SK-N-SH (cell line): ENCODE data around the gene CCL17. TPM values are rescaled to one million over a fixed set of nuclear protein-coding genes. Genes with fewer than 3 reads are reported as not detected.

Source experiments
- CTCF ChIA-PET: fragments of 300-600, 350-600 bp; formaldehyde crosslinking; extraction: SDS; loops from one replicate; lab custom pipeline; 2021; lab: Yijun Ruan, JAX
- POLR2A ChIA-PET: fragments of 350-600 bp; sonication (Branson Sonifier 250); formaldehyde crosslinking; extraction: SDS; loops from one replicate; lab custom pipeline; 2020; ENCODE audit warnings: antibody characterized with exemption, inconsistent platforms; lab: Yijun Ruan, JAX
- DNase-seq: peaks from one replicate; pipeline ENCODE4 v3.0.0; 2012
- H2AFZ ChIP-seq: fragments of 200-600 bp; sonication (generic); 2 replicates; pipeline ENCODE4 v1.8.1; 2016; ENCODE audit warnings: antibody characterized with exemption, mild to moderate bottlenecking, low read depth
- H3F3A ChIP-seq: fragments of 200-600 bp; sonication (generic); replicated peaks from 2 replicates; pipeline ENCODE3; 2016; ENCODE audit warnings: antibody characterized with exemption, mild to moderate bottlenecking; ENCODE audit not compliant: insufficient read depth
- H3K27ac ChIP-seq, 2 experiments: fragments of 200-500 bp in 1 of 2; fragments of 200-600 bp in 1 of 2; sonication (Bioruptor generic) in 1 of 2; sonication (generic), shearing (Covaris generic) in 1 of 2; 2 replicates each; pipeline versions ENCODE4 v1.5.1 to v1.6.1; 2014 to 2016; ENCODE audit warnings: low read depth in 2 of 2, inconsistent platforms in 1 of 2, low read length in 1 of 2, mild to moderate bottlenecking in 1 of 2, mixed read lengths in 1 of 2
- H3K27me3 ChIP-seq: fragments of 200-600 bp; sonication (generic), shearing (Covaris generic); 2 replicates; pipeline ENCODE4 v1.6.1; 2016; ENCODE audit warnings: mixed run types; ENCODE audit not compliant: insufficient read depth
- H3K36me3 ChIP-seq, 2 experiments: fragments of 200-500 bp in 1 of 2; fragments of 200-600 bp in 1 of 2; sonication (Bioruptor generic) in 1 of 2; sonication (generic) in 1 of 2; replicated peaks in 1 of 2; 2 replicates each; pipeline versions ENCODE3 to v1.5.1; 2014 to 2016; ENCODE audit warnings: low read length in 1 of 2, mild to moderate bottlenecking in 1 of 2; ENCODE audit not compliant: insufficient read depth in 2 of 2, control insufficient read depth in 1 of 2
- H3K4me1 ChIP-seq, 2 experiments: fragments of 200-500 bp in 1 of 2; fragments of 200-600 bp in 1 of 2; sonication (Bioruptor generic) in 1 of 2; sonication (generic), shearing (Covaris generic) in 1 of 2; 2 replicates each; pipeline versions ENCODE4 v1.5.1 to v1.6.1; 2014 to 2016; ENCODE audit warnings: low read depth in 1 of 2, low read length in 1 of 2, mixed run types in 1 of 2; ENCODE audit not compliant: insufficient read depth in 2 of 2, control insufficient read depth in 1 of 2
- H3K4me2 ChIP-seq: fragments of 200-600 bp; sonication (generic), shearing (Covaris generic); 2 replicates; pipeline ENCODE4 v1.6.1; 2017; ENCODE audit warnings: mixed run types
- H3K4me3 ChIP-seq, 2 experiments: fragments of 200-500 bp in 1 of 2; fragments of 200-600 bp in 1 of 2; sonication (Bioruptor generic) in 1 of 2; sonication (generic), shearing (Covaris generic) in 1 of 2; 2 replicates each; pipeline versions ENCODE4 v1.5.1 to v1.8.1; 2014 to 2016; ENCODE audit warnings: low read depth in 2 of 2, inconsistent platforms in 1 of 2, low read length in 1 of 2, mild to moderate bottlenecking in 1 of 2, mixed read lengths in 1 of 2, moderate library complexity in 1 of 2
- H3K79me2 ChIP-seq: fragments of 200-600 bp; sonication (generic); 2 replicates; pipeline ENCODE4 v1.8.1; 2017; ENCODE audit warnings: mild to moderate bottlenecking; ENCODE audit not compliant: insufficient read depth
- H3K9ac ChIP-seq: fragments of 200-600 bp; sonication (generic); 2 replicates; pipeline ENCODE4 v1.6.1; 2017; ENCODE audit warnings: mixed run types
- H3K9me2 ChIP-seq: fragments of 200-600 bp; sonication (generic); 2 replicates; pipeline ENCODE4 v1.6.1; 2017; ENCODE audit warnings: mixed run types
- H3K9me3 ChIP-seq: fragments of 200-600 bp; sonication (generic); 2 replicates; pipeline ENCODE4 v1.6.1; 2017; ENCODE audit warnings: mixed run types, mild to moderate bottlenecking, moderate library complexity
- H4K20me1 ChIP-seq: fragments of 200-600 bp; sonication (generic); 2 replicates; pipeline ENCODE4 v1.6.1; 2017; ENCODE audit warnings: mild to moderate bottlenecking, mixed run types; ENCODE audit not compliant: insufficient read depth
- CTCF ChIP-seq: fragments of 200-600 bp; sonication (generic); IDR thresholded peaks from 2 replicates; pipeline ENCODE4 v1.6.1; 2017; ENCODE audit warnings: antibody characterized with exemption, mild to moderate bottlenecking, moderate library complexity
- EP300 ChIP-seq, 2 experiments: IDR thresholded peaks; 2 replicates each; pipeline versions ENCODE4 v1.4.0 to v1.6.1; 2012; ENCODE audit warnings: borderline replicate concordance in 1 of 2, low read depth in 1 of 2, low read length in 1 of 2
- EZH2phosphoT487 ChIP-seq: fragments of 200-600 bp; sonication (generic); IDR thresholded peaks from 2 replicates; pipeline ENCODE4 v1.6.1; 2017; ENCODE audit warnings: low read depth, mixed run types, mild to moderate bottlenecking, antibody characterized with exemption, moderate library complexity, borderline replicate concordance
- FOXJ3 ChIP-seq: sonication (generic); formaldehyde crosslinking; IDR thresholded peaks from 2 replicates; pipeline ENCODE4 v1.5.1; 2020; ENCODE audit warnings: mild to moderate bottlenecking, missing genetic modification reagents
- FOXM1 ChIP-seq: IDR thresholded peaks from 2 replicates; pipeline ENCODE4 v1.4.0; 2012; ENCODE audit warnings: low read depth, mild to moderate bottlenecking
- GABPA ChIP-seq: IDR thresholded peaks from 2 replicates; pipeline ENCODE4 v1.4.0; 2012; ENCODE audit warnings: low read depth, mild to moderate bottlenecking
- JUND ChIP-seq: IDR thresholded peaks from 2 replicates; pipeline ENCODE4 v1.4.0; 2012
- MXI1 ChIP-seq: IDR thresholded peaks from 2 replicates; pipeline ENCODE4 v1.6.1; 2012; ENCODE audit warnings: mild to moderate bottlenecking, low read depth, low read length, improper control_type of control experiment
- NFIC ChIP-seq: IDR thresholded peaks from 2 replicates; pipeline ENCODE4 v1.4.0; 2012; ENCODE audit warnings: borderline replicate concordance
- POLR2AphosphoS5 ChIP-seq: IDR thresholded peaks from 2 replicates; pipeline ENCODE4 v1.6.1; 2012; ENCODE audit warnings: low read depth, low read length
- RCOR1 ChIP-seq: fragments of 150-350 bp; IDR thresholded peaks from 2 replicates; pipeline ENCODE4 v1.6.1; 2017; ENCODE audit warnings: antibody characterized with exemption, low read length
- REST ChIP-seq: IDR thresholded peaks from 2 replicates; pipeline ENCODE4 v1.6.1; 2012; ENCODE audit warnings: mild to moderate bottlenecking, low read depth, low read length, moderate library complexity
- TAF1 ChIP-seq: IDR thresholded peaks from 2 replicates; pipeline ENCODE4 v1.6.1; 2012; ENCODE audit warnings: low read depth, mild to moderate bottlenecking, low read length, moderate library complexity, borderline replicate concordance
- USF1 ChIP-seq: IDR thresholded peaks from 2 replicates; pipeline ENCODE4 v1.4.0; 2012; ENCODE audit warnings: low read depth, borderline replicate concordance
- WGBS: methylation state at CpG from one replicate; pipeline ENCODE4 v1.1.6; 2017; ENCODE audit warnings: low lambda C conversion rate; 5-methylcytosine and 5-hydroxymethylcytosine counted together
- polyA plus RNA-seq, 3 experiments: library from polyadenylated mRNA; depleted of rRNA; stranded (reverse); fragments of >200 nt; gene quantifications; 2 replicates each; pipeline ENCODE4 v1.2.3, GENCODE V29; 2012

Gene CCL17
- polyA plus RNA-seq, 1 of the 3 experiments (the other 2 are of a cell fraction): not detected

- TF ChIP-seq CTCF (no peak), GABPA (no peak), RCOR1 (no peak), FOXM1 (no peak), POLR2AphosphoS5 (no peak), REST (no peak), MXI1 (no peak), EZH2phosphoT487 (no peak), USF1 (no peak)
Measured at GRCh38 chr16:57409065-57409464, 4.5 kb downstream of the CCL17 start (continued).

- ChIA-PET CTCF (interaction anchor here (0.6 to 17.3 kb wide), 2 partner anchors 108 to 342 kb away, joined by 3 to 544 read pairs; no protein-coding TSS in a partner anchor), POLR2A (no interaction called here)
- H3K4me3 ChIP-seq: no peak overlapping the region
- no peak overlapping the region for H2AFZ ChIP-seq
- no peaks in the 10 kb centered on the region for H3K79me2 ChIP-seq
- no peaks in the 10 kb centered on the region for H3K36me3 ChIP-seq
- TF ChIP-seq MXI1: no peak
- no peak for TF ChIP-seq TAF1
- no peak for TF ChIP-seq NFIC
- no peak for TF ChIP-seq EZH2phosphoT487
- no peak for TF ChIP-seq FOXJ3
- no peak for TF ChIP-seq EP300 (IDR thresholded peaks at IDR 0.05; ENCODE audit: borderline replicate concordance in 1 of 2, low read depth in 1 of 2, low read length in 1 of 2)
- TF ChIP-seq JUND: no peak
- TF ChIP-seq, all 33 proteins: peak for 0
- H3F3A ChIP-seq: no peaks in the 10 kb centered on the region
- H3K27ac ChIP-seq: no peak overlapping the region
- no peak overlapping the region for H3K4me2 ChIP-seq
- no peak for DNase-seq
- no peaks in the 10 kb centered on the region for H4K20me1 ChIP-seq
- no peaks in the 10 kb centered on the region for H3K9me2 ChIP-seq
- peaks cover 0 to 22% of the 10 kb centered on the region in 2 experiments; a peak in 1 of 4 replicates for H3K4me1 ChIP-seq
- 71% methylated on average over 6 of the region's 14 CpGs for WGBS
- H3K27me3 ChIP-seq: no peaks in the 10 kb centered on the region
- no peaks in the 10 kb centered on the region for H3K9me3 ChIP-seq
- no peak overlapping the region for H3K9ac ChIP-seq
Measured at GRCh38 chr16:57409870-57410587, 5.5 kb downstream of the CCL17 start.
